Keratinocyte (primary cell): Measurements from ENCODE around the gene SUPT20HL1. TPM values are rescaled to one million over a fixed set of nuclear protein-coding genes. Genes with fewer than 3 reads are reported as not detected.

Experiments
- DNase-seq: peaks from one replicate; pipeline ENCODE4 v3.0.0-alpha.2; 2011; ENCODE audit warnings: low read depth, missing footprints, low spot score
- FAIRE-seq: peaks from 2 replicates; lab custom pipeline; 2011; peaks lifted over from hg19 to GRCh38; lab: Jason Lieb, UNC
- H2AFZ ChIP-seq: 2 replicates; pipeline ENCODE4 v1.6.0; 2012; ENCODE audit warnings: low read length, control low read depth, inconsistent platforms; ENCODE audit not compliant: control insufficient read depth
- H3K27ac ChIP-seq: 2 replicates; pipeline ENCODE4 v1.5.1; 2011; ENCODE audit warnings: low read length; ENCODE audit not compliant: control insufficient read depth, insufficient read depth
- H3K27me3 ChIP-seq: 3 replicates; pipeline ENCODE4 v1.6.0; 2011; ENCODE audit warnings: low read length; ENCODE audit not compliant: control insufficient read depth, insufficient read depth; ENCODE audit errors: extremely low read depth
- H3K36me3 ChIP-seq, 2 experiments: 2 replicates in 1 of 2; 3 replicates in 1 of 2; pipeline ENCODE4 v1.5.1; 2011; ENCODE audit warnings: low read length in 2 of 2, mild to moderate bottlenecking in 1 of 2; ENCODE audit not compliant: control insufficient read depth in 2 of 2, insufficient read depth in 2 of 2; ENCODE audit errors: extremely low read depth in 1 of 2
- H3K4me1 ChIP-seq: 3 replicates; pipeline ENCODE4 v1.5.1; 2011; ENCODE audit warnings: low read length; ENCODE audit not compliant: control insufficient read depth, insufficient read depth; ENCODE audit errors: extremely low read depth
- H3K4me2 ChIP-seq: 3 replicates; pipeline ENCODE4 v1.6.0; 2011; ENCODE audit warnings: low read depth, low read length; ENCODE audit not compliant: control insufficient read depth, insufficient read depth; ENCODE audit errors: extremely low read depth
- H3K4me3 ChIP-seq, 3 experiments: fragments of 200-600 bp in 1 of 3; sonication (generic) in 1 of 3; 2 replicates in 2 of 3; 3 replicates in 1 of 3; pipeline ENCODE4 v1.5.1; 2011 to 2016; ENCODE audit warnings: low read length in 3 of 3, mild to moderate bottlenecking in 3 of 3, control low read depth in 2 of 3, inconsistent platforms in 1 of 3, low read depth in 1 of 3, mixed read lengths in 1 of 3, mixed run types in 1 of 3, moderate library complexity in 1 of 3; ENCODE audit not compliant: control insufficient read depth in 2 of 3, insufficient read depth in 2 of 3; ENCODE audit errors: extremely low read depth in 1 of 3
- H3K79me2 ChIP-seq: 2 replicates; pipeline ENCODE4 v1.6.0; 2012; ENCODE audit warnings: low read length; ENCODE audit not compliant: control insufficient read depth, insufficient read depth
- H3K9ac ChIP-seq: 3 replicates; pipeline ENCODE4 v1.6.0; 2011; ENCODE audit warnings: low read length; ENCODE audit not compliant: control insufficient read depth, insufficient read depth; ENCODE audit errors: extremely low read depth
- H3K9me1 ChIP-seq: 3 replicates; pipeline ENCODE4 v1.6.0; 2011; ENCODE audit warnings: low read length; ENCODE audit not compliant: control insufficient read depth, insufficient read depth; ENCODE audit errors: extremely low read depth
- H3K9me3 ChIP-seq: 2 replicates; pipeline ENCODE4 v1.5.1; 2012; ENCODE audit warnings: low read depth, low read length; ENCODE audit not compliant: control insufficient read depth
- H4K20me1 ChIP-seq: 3 replicates; pipeline ENCODE4 v1.6.0; 2011; ENCODE audit warnings: low read length; ENCODE audit not compliant: control insufficient read depth, insufficient read depth; ENCODE audit errors: extremely low read depth
- CTCF ChIP-seq, 3 experiments: IDR thresholded peaks in 1 of 3; conservative IDR thresholded peaks in 1 of 3; optimal IDR thresholded peaks in 1 of 3; 2 replicates in 2 of 3; 3 replicates in 1 of 3; pipeline versions ENCODE3 to v1.5.1; 2011; ENCODE audit warnings: low read length in 3 of 3, mild to moderate bottlenecking in 3 of 3, moderate library complexity in 2 of 3, control low read depth in 1 of 3, inconsistent platforms in 1 of 3; ENCODE audit not compliant: insufficient read depth in 2 of 3; ENCODE audit errors: extremely low read depth in 1 of 3
- EZH2 ChIP-seq: IDR thresholded peaks from one replicate; pipeline ENCODE4 v1.6.1; 2012; ENCODE audit warnings: inconsistent platforms, mild to moderate bottlenecking, low read length, moderate library complexity
- dilution Hi-C: fragments of 300-500 bp; cut with MboI; formaldehyde crosslinking; loops from one replicate; pipeline ENCODE4 v1.7.0; 2020; ENCODE audit warnings: low sequenced_read_pairs; ENCODE audit not compliant: extremely low pct_ligation_motif_present
- polyA plus RNA-seq, 5 experiments: library from polyadenylated mRNA; depleted of rRNA in 3 of 5; stranded (reverse) in 3 of 5; stranded (forward) in 1 of 5; unstranded in 1 of 5; fragments of >200 nt; gene quantifications; 1 replicate in 1 of 5; 2 replicates in 3 of 5; 3 replicates in 1 of 5; pipeline versions ENCODE4 v1.2.1 to v1.2.3, GENCODE V29; 2011 to 2012; ENCODE audit warnings: missing spikeins in 2 of 5, low read depth in 1 of 5, low replicate concordance in 1 of 5

The SUPT20HL1 gene
- polyA plus RNA-seq, 1 donor (not counting 4 experiments of a cell fraction or from before 2014, with no cell fraction given): not detected

DNA sequence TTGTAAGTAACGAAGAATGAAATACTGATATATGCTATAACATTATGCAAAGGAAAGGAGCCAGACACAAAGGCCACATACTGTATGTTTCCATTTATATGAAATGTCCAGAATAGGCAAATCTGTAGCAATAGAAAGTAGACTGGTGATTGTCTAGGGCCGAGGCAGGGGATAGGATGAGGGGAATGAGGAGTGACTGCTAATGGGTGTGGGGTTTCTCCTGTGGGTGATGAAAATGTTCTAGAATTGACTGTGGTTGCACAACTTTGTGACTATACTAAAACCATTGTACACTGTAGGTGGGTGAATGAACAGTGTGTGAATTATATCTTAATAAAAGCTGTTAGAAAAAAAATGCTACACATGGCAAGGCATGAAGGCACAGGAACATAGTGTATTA is 19.9 kb upstream of the SUPT20HL1 start:
- Histone ChIP-seq H3K9me3 (no peaks in the 10 kb centered on the region), H3K27me3 (no peaks in the 10 kb centered on the region), H3K27ac (no peak overlapping the region), H3K4me3 (no peak overlapping the region), H3K36me3 (no peaks in the 10 kb centered on the region), H2AFZ (no peak overlapping the region), H3K9ac (no peak overlapping the region), H3K4me1 (no peaks in the 10 kb centered on the region), H4K20me1 (no peaks in the 10 kb centered on the region), H3K4me2 (no peak overlapping the region), H3K9me1 (no peaks in the 10 kb centered on the region), H3K79me2 (no peaks in the 10 kb centered on the region)
- TF ChIP-seq CTCF (optimal IDR thresholded peaks at IDR 0.05 in 1 of 3, IDR thresholded peaks at IDR 0.05 in 1 of 3, conservative IDR thresholded peaks at IDR 0.05 in 1 of 3; ENCODE audit: extremely low read depth in 1 of 3, insufficient read depth in 2 of 3, low read length in 3 of 3) (no peak), EZH2 (no peak)
- dilution Hi-C loops: no loop called here
- no peak for DNase-seq
- FAIRE-seq: no peak

DNA sequence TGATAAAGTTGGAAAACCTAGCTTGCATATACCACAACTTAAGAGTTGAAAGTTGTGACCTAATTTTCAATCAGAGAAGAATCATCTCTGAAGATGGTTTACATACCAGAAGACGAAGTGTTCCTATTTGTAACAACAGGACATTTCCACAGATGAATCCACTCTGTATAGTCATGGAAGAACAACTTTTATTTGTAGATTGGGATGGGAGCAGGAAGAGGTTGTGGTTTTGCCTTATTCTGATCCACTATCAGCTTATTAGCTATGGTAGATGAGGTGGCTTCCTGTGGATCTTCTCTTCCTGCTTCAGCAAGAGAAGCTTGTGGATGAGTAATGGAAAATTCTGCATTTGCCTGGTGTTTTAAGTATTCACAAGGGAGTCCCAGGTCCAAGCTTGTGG is 18.6 kb upstream of the SUPT20HL1 start:
- Histone ChIP-seq H3K4me3 (no peak overlapping the region), H3K36me3 (no peaks in the 10 kb centered on the region), H3K4me1 (no peaks in the 10 kb centered on the region), H3K9me3 (no peaks in the 10 kb centered on the region), H4K20me1 (no peaks in the 10 kb centered on the region), H3K27ac (no peak overlapping the region), H3K9me1 (no peaks in the 10 kb centered on the region), H3K27me3 (no peaks in the 10 kb centered on the region), H2AFZ (no peak overlapping the region), H3K4me2 (no peak overlapping the region), H3K9ac (no peak overlapping the region), H3K79me2 (no peaks in the 10 kb centered on the region)
- dilution Hi-C loops: no loop called here
- TF ChIP-seq EZH2: no peak
- no peak for TF ChIP-seq CTCF (optimal IDR thresholded peaks at IDR 0.05 in 1 of 3, IDR thresholded peaks at IDR 0.05 in 1 of 3, conservative IDR thresholded peaks at IDR 0.05 in 1 of 3; ENCODE audit: extremely low read depth in 1 of 3, insufficient read depth in 2 of 3, low read length in 3 of 3)
- peak; percentile 49 for FAIRE-seq
- no peak for DNase-seq
